GM12878 (cell line): ENCODE results near the gene OR2T35. TPM values are rescaled to one million over a fixed set of nuclear protein-coding genes. Genes with fewer than 3 reads are reported as not detected.

Experiments used
- polyA plus RNA-seq, 11 experiments: library from polyadenylated mRNA; depleted of rRNA in 4 of 11; unstranded in 6 of 11; stranded (reverse) in 5 of 11; fragments of >200 nt; fragmentation: Nextera tagmentation in 4 of 11; fragmentation: Illumina TruSeq in 1 of 11; extraction: Ambion mirVana in 4 of 11; extraction: Trizol in 1 of 11; gene quantifications; 1 replicate in 1 of 11; 2 replicates in 10 of 11; pipeline versions ENCODE4 v1.2.1 to v1.2.3, GENCODE V29; 2011 to 2016; ENCODE audit warnings: inconsistent platforms in 2 of 11, missing spikeins in 2 of 11, low read depth in 1 of 11
- small RNA-seq: library from RNA; depleted of rRNA; stranded (forward); fragments of <200 nt; gene quantifications from one replicate; pipeline ENCODE3, GENCODE V24; 2014
- total RNA-seq, 4 experiments: library from RNA; depleted of rRNA in 3 of 4; stranded (reverse); fragments of >200 nt in 3 of 4; fragmentation: Illumina TruSeq in 1 of 4; extraction: Trizol in 1 of 4; gene quantifications; 2 replicates each; pipeline versions ENCODE4 v1.2.1 to v1.2.3, GENCODE V29; 2013 to 2021

OR2T35 gene
- total and polyA plus RNA-seq, 10 of the 15 experiments (the other 5 are each of a cell fraction or from before 2014, with no cell fraction given): 0.03 to 0.89 (median 0.38) TPM; not detected in 2

Small RNA genes lying within 50 kb of the gene (small RNA-seq; reads per million reads assigned to genes)
- gene RF00019: not detected

Other genes with a start within 250 kb of the OR2T35 start
Only the 7 nearest of the 15 such genes appear.
- 3.5 and 9.4 TPM in 2 replicates for gene OR2T29, start 82.5 kb downstream of the OR2T35 start, total RNA-seq (2014; rRNA removed)
- gene OR2T29, start 82.5 kb downstream of the OR2T35 start, total RNA-seq (2014; rRNA removed; fragmentation: Illumina TruSeq; extraction: Trizol): 4.2 and 5.4 TPM in 2 replicates
- 3.4 and 4.6 TPM in 2 replicates for gene OR2T29, start 82.5 kb downstream of the OR2T35 start, total RNA-seq (2021)
- gene OR2T29, start 82.5 kb downstream of the OR2T35 start, polyA plus RNA-seq (2011; rRNA removed): 5.8 and 10.2 TPM in 2 replicates
- 0.49 and 1.5 TPM in 2 replicates for gene OR2T29, start 82.5 kb downstream of the OR2T35 start, polyA plus RNA-seq (2014; fragmentation: Illumina TruSeq; extraction: Trizol)
- gene OR2T29, start 82.5 kb downstream of the OR2T35 start, polyA plus RNA-seq (2014; fragmentation: Nextera tagmentation; extraction: Ambion mirVana): 1 to 10 TPM in 1 of 2 experiments, under 1 TPM in 1; 0.49 to 1.3 TPM
- 0.22 and 1.0 TPM in 2 replicates for gene OR2T29, start 82.5 kb downstream of the OR2T35 start, polyA plus RNA-seq (2014; rRNA removed)
- gene OR2T29, start 82.5 kb downstream of the OR2T35 start, polyA plus RNA-seq (2016; fragmentation: Nextera tagmentation; extraction: Ambion mirVana): 1 to 10 TPM; 1.2 to 1.3 TPM
- gene OR2T34, start 70.5 kb downstream of the OR2T35 start, total RNA-seq (2014; rRNA removed): 0.56 and 1.0 TPM in 2 replicates
- gene OR2T34, start 70.5 kb downstream of the OR2T35 start, total RNA-seq (2014; rRNA removed; fragmentation: Illumina TruSeq; extraction: Trizol): 0.36 and 0.60 TPM in 2 replicates
- gene OR2T34, start 70.5 kb downstream of the OR2T35 start, total RNA-seq (2021): 0.64 and 1.0 TPM in 2 replicates
- 1.5 and 2.7 TPM in 2 replicates for gene OR2T34, start 70.5 kb downstream of the OR2T35 start, polyA plus RNA-seq (2011; rRNA removed)
- gene OR2T34, start 70.5 kb downstream of the OR2T35 start, polyA plus RNA-seq (2014; fragmentation: Illumina TruSeq; extraction: Trizol): 0.40 and 1.9 TPM in 2 replicates
- under 1 TPM in 1 of 2 experiments, not detected in 1; 0.16 TPM for gene OR2T34, start 70.5 kb downstream of the OR2T35 start, polyA plus RNA-seq (2014; fragmentation: Nextera tagmentation; extraction: Ambion mirVana)
- gene OR2T34, start 70.5 kb downstream of the OR2T35 start, polyA plus RNA-seq (2014; rRNA removed): 0.33 and 0.65 TPM in 2 replicates
- under 1 TPM in 1 of 2 experiments, not detected in 1; 0.28 TPM for gene OR2T34, start 70.5 kb downstream of the OR2T35 start, polyA plus RNA-seq (2016; fragmentation: Nextera tagmentation; extraction: Ambion mirVana)
- gene OR2T10, start 47.6 kb downstream of the OR2T35 start, total RNA-seq (2014; rRNA removed): not detected in 2 replicates
- not detected in 2 replicates for gene OR2T10, start 47.6 kb downstream of the OR2T35 start, total RNA-seq (2014; rRNA removed; fragmentation: Illumina TruSeq; extraction: Trizol)
- not detected in 2 replicates for gene OR2T10, start 47.6 kb downstream of the OR2T35 start, total RNA-seq (2021)
- gene OR2T10, start 47.6 kb downstream of the OR2T35 start, polyA plus RNA-seq (2011; rRNA removed): not detected in 2 replicates
- not detected in 2 replicates for gene OR2T10, start 47.6 kb downstream of the OR2T35 start, polyA plus RNA-seq (2014; fragmentation: Illumina TruSeq; extraction: Trizol)
- not detected for gene OR2T10, start 47.6 kb downstream of the OR2T35 start, polyA plus RNA-seq (2014; fragmentation: Nextera tagmentation; extraction: Ambion mirVana)
- gene OR2T10, start 47.6 kb downstream of the OR2T35 start, polyA plus RNA-seq (2014; rRNA removed): not detected in 2 replicates
- gene OR2T10, start 47.6 kb downstream of the OR2T35 start, polyA plus RNA-seq (2016; fragmentation: Nextera tagmentation; extraction: Ambion mirVana): not detected
- gene OR2T11, start 10.2 kb downstream of the OR2T35 start, total RNA-seq (2014; rRNA removed): not detected in 2 replicates
- gene OR2T11, start 10.2 kb downstream of the OR2T35 start, total RNA-seq (2014; rRNA removed; fragmentation: Illumina TruSeq; extraction: Trizol): not detected in 2 replicates
- not detected in 2 replicates for gene OR2T11, start 10.2 kb downstream of the OR2T35 start, total RNA-seq (2021)
- gene OR2T11, start 10.2 kb downstream of the OR2T35 start, polyA plus RNA-seq (2011; rRNA removed): not detected in 2 replicates
- not detected in 2 replicates for gene OR2T11, start 10.2 kb downstream of the OR2T35 start, polyA plus RNA-seq (2014; fragmentation: Illumina TruSeq; extraction: Trizol)
- not detected for gene OR2T11, start 10.2 kb downstream of the OR2T35 start, polyA plus RNA-seq (2014; fragmentation: Nextera tagmentation; extraction: Ambion mirVana)
- not detected in 2 replicates for gene OR2T11, start 10.2 kb downstream of the OR2T35 start, polyA plus RNA-seq (2014; rRNA removed)
- gene OR2T11, start 10.2 kb downstream of the OR2T35 start, polyA plus RNA-seq (2016; fragmentation: Nextera tagmentation; extraction: Ambion mirVana): not detected
- gene OR2T27, start 10.2 kb upstream of the OR2T35 start, total RNA-seq (2014; rRNA removed): 0.23 and 0.71 TPM in 2 replicates
- 0.22 and 0.32 TPM in 2 replicates for gene OR2T27, start 10.2 kb upstream of the OR2T35 start, total RNA-seq (2014; rRNA removed; fragmentation: Illumina TruSeq; extraction: Trizol)
- gene OR2T27, start 10.2 kb upstream of the OR2T35 start, total RNA-seq (2021): 0.33 and 0.48 TPM in 2 replicates
- gene OR2T27, start 10.2 kb upstream of the OR2T35 start, polyA plus RNA-seq (2011; rRNA removed): 0.18 TPM in 1 of 2 replicates, not detected in the other
- gene OR2T27, start 10.2 kb upstream of the OR2T35 start, polyA plus RNA-seq (2014; fragmentation: Illumina TruSeq; extraction: Trizol): not detected in 2 replicates
- under 1 TPM in 1 of 2 experiments, not detected in 1; 0.13 TPM for gene OR2T27, start 10.2 kb upstream of the OR2T35 start, polyA plus RNA-seq (2014; fragmentation: Nextera tagmentation; extraction: Ambion mirVana)
- gene OR2T27, start 10.2 kb upstream of the OR2T35 start, polyA plus RNA-seq (2014; rRNA removed): 0.17 TPM in 1 of 2 replicates, not detected in the other
- under 1 TPM in 1 of 2 experiments, not detected in 1; 0.24 TPM for gene OR2T27, start 10.2 kb upstream of the OR2T35 start, polyA plus RNA-seq (2016; fragmentation: Nextera tagmentation; extraction: Ambion mirVana)
- gene OR14I1, start 57.5 kb upstream of the OR2T35 start, total RNA-seq (2014; rRNA removed): 0.62 and 0.65 TPM in 2 replicates
- gene OR14I1, start 57.5 kb upstream of the OR2T35 start, total RNA-seq (2014; rRNA removed; fragmentation: Illumina TruSeq; extraction: Trizol): 0.41 and 0.49 TPM in 2 replicates
- 0.37 and 1.1 TPM in 2 replicates for gene OR14I1, start 57.5 kb upstream of the OR2T35 start, total RNA-seq (2021)
- 0.65 and 0.90 TPM in 2 replicates for gene OR14I1, start 57.5 kb upstream of the OR2T35 start, polyA plus RNA-seq (2011; rRNA removed)
- 1.0 and 3.1 TPM in 2 replicates for gene OR14I1, start 57.5 kb upstream of the OR2T35 start, polyA plus RNA-seq (2014; fragmentation: Illumina TruSeq; extraction: Trizol)
- gene OR14I1, start 57.5 kb upstream of the OR2T35 start, polyA plus RNA-seq (2014; fragmentation: Nextera tagmentation; extraction: Ambion mirVana): 1 to 10 TPM in 1 of 2 experiments, under 1 TPM in 1; 0.68 to 1.5 TPM
- gene OR14I1, start 57.5 kb upstream of the OR2T35 start, polyA plus RNA-seq (2014; rRNA removed): 0.20 and 1.0 TPM in 2 replicates
- gene OR14I1, start 57.5 kb upstream of the OR2T35 start, polyA plus RNA-seq (2016; fragmentation: Nextera tagmentation; extraction: Ambion mirVana): under 1 TPM; 0.21 to 0.66 TPM
- gene LYPD8, start 110.5 kb upstream of the OR2T35 start, total RNA-seq (2014; rRNA removed): not detected in 2 replicates
- gene LYPD8, start 110.5 kb upstream of the OR2T35 start, total RNA-seq (2014; rRNA removed; fragmentation: Illumina TruSeq; extraction: Trizol): 0.13 TPM in 1 of 2 replicates, not detected in the other
- gene LYPD8, start 110.5 kb upstream of the OR2T35 start, total RNA-seq (2021): not detected in 2 replicates
- gene LYPD8, start 110.5 kb upstream of the OR2T35 start, polyA plus RNA-seq (2011; rRNA removed): not detected in 2 replicates
- not detected in 2 replicates for gene LYPD8, start 110.5 kb upstream of the OR2T35 start, polyA plus RNA-seq (2014; fragmentation: Illumina TruSeq; extraction: Trizol)
- under 1 TPM; 0.18 to 0.40 TPM for gene LYPD8, start 110.5 kb upstream of the OR2T35 start, polyA plus RNA-seq (2014; fragmentation: Nextera tagmentation; extraction: Ambion mirVana)
- 0.06 TPM in 1 of 2 replicates, not detected in the other for gene LYPD8, start 110.5 kb upstream of the OR2T35 start, polyA plus RNA-seq (2014; rRNA removed)
- not detected for gene LYPD8, start 110.5 kb upstream of the OR2T35 start, polyA plus RNA-seq (2016; fragmentation: Nextera tagmentation; extraction: Ambion mirVana)